ENCODE measurements around the gene LMTK2.

LMTK2 gene

DNA sequence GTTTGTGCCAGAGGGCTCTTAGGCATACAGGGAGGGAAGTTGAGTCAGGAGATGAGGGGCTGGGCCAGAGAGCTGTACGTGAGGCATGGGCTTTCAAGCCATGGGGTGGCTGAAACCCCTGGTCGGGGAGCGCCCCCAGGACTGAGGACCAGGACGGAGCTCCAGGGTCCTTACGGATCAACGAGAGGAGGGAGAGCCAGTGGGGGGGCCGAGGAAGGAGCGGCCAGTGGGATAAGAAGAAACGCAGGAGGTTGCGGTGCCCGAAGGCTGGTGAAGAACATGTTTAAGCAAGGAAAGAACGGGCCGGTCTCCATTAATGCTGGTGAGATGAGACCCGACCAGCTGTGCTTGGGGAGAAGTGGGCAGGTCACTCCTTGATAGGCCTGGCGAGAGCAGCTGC, 61.0 kb downstream of the LMTK2 start:
- peaks cover 9% of the 10 kb centered on the region for H3K4me1 ChIP-seq (ENCODE audit: insufficient read depth, low read length)
- H3K9me3 ChIP-seq (ENCODE audit: low read length): no peaks in the 10 kb centered on the region
- no peak overlapping the region for H3K4me3 ChIP-seq (ENCODE audit: low read depth in 1 of 2, low read length in 2 of 2)
- no peak overlapping the region for H3K9ac ChIP-seq (ENCODE audit: low read length)
- H3K27ac ChIP-seq (ENCODE audit: low read depth, low read length): no peak overlapping the region
- H3K36me3 ChIP-seq (ENCODE audit: insufficient read depth, low read length): peaks cover 9% of the 10 kb centered on the region
- no peaks in the 10 kb centered on the region for H3K27me3 ChIP-seq (ENCODE audit: control insufficient read depth in 1 of 2, insufficient read depth in 2 of 2, low read length in 2 of 2)

DNA sequence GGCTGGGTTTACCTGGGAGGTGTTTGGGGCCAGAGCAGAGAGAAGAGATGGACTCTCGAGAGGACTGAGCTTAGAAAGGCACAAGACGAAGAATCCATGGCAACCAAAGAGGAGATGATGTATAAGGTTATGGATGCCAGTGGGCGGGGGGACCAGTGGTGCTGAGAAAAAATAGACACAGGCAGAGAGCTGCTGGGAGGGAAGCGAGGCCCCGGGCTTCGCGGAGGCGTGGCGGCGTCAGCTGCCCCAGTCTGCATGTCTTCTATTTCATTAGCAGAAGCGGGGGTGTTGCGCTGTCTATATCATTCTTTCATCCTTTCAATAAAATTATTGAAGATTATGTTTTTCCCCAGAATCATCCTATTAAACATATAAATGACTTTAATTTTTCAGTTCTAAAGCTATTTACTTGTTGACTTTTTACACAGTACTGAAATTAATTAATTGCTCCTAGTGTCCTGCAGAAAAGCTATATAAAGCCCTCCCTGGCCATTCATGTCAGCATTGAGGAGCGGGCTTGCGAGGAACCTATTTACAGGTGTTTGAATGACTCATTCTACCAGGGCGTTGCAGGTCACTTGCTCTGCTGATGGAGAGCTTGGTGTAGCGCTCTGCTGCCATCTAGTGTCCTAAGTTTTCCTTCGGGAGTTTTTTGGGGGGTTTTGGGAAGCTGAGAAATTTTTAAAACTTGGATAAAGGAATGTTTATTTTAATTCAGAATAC, 61.7 kb downstream of the LMTK2 start:
- no peak overlapping the region for H3K27ac ChIP-seq (ENCODE audit: low read depth, low read length)
- no peak overlapping the region for H3K9ac ChIP-seq (ENCODE audit: low read length)
- H3K4me3 ChIP-seq (ENCODE audit: low read depth in 1 of 2, low read length in 2 of 2): no peak overlapping the region
- H3K36me3 ChIP-seq (ENCODE audit: insufficient read depth, low read length): peaks cover 9% of the 10 kb centered on the region
- H3K4me1 ChIP-seq (ENCODE audit: insufficient read depth, low read length): peaks cover 9% of the 10 kb centered on the region
- no peaks in the 10 kb centered on the region for H3K9me3 ChIP-seq (ENCODE audit: low read length)
- H3K27me3 ChIP-seq (ENCODE audit: control insufficient read depth in 1 of 2, insufficient read depth in 2 of 2, low read length in 2 of 2): no peaks in the 10 kb centered on the region

DNA sequence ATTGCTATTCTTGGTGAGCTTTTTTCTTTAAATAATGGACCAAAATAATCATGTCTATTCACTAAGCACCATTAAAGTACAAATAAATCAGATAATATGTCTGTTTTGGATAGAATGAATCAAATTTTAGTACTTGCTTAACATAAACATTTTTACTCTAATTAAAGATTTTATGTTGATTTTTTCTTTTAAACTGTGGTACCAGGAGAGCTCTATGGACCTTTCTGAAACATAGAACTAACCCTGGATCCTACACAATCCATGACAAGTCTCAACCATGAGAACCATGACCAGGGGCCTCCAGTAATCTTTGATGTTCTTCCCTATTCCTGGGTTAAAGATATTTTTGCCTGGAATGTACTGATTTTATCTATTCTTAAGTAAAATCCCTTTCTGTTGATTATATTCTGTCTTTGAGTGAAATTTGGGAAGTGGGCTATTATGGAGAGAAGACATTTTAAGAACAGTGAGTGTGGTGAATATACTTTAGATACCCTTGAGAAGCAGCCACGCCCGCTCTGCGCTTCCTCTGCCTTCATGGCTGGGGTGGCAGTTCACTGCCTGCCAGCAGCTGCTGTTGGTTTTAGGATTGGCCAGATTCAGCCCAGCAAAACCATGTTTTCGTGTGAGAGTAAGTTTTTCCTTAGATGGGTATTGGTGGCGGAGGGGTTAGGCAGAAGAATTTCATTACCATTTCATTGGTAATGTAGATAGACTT, 62.4 kb downstream of the LMTK2 start:
- peaks cover 2% of the 10 kb centered on the region for H3K4me1 ChIP-seq (ENCODE audit: insufficient read depth, low read length)
- H3K4me3 ChIP-seq (ENCODE audit: low read depth in 1 of 2, low read length in 2 of 2): no peak overlapping the region
- no peak overlapping the region for H3K27ac ChIP-seq (ENCODE audit: low read depth, low read length)
- peaks cover 9% of the 10 kb centered on the region for H3K36me3 ChIP-seq (ENCODE audit: insufficient read depth, low read length)
- no peak overlapping the region for H3K9ac ChIP-seq (ENCODE audit: low read length)
- H3K27me3 ChIP-seq (ENCODE audit: control insufficient read depth in 1 of 2, insufficient read depth in 2 of 2, low read length in 2 of 2): no peaks in the 10 kb centered on the region
- no peaks in the 10 kb centered on the region for H3K9me3 ChIP-seq (ENCODE audit: low read length)

DNA sequence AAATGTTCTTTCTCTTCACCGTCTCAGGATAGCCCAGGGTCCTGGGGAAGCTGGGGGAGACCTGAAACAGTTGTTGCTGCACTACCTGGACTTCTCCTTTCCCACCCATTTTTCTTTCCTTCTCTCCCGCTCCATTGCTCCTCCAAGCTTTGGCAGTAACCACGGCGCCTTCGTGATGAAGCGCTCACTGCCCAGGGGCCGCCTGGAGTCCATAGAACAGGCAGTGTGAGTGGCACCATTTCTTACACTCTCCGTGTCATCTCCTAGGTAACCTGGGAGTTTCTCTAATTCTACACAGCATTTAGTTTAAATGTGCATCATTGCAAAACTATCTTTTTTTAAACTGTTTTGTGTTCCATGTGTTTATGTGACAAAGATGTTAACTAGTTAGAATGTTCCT, 64.3 kb downstream of the LMTK2 start:
- H3K9me3 ChIP-seq (ENCODE audit: low read length): no peaks in the 10 kb centered on the region
- no peak overlapping the region for H3K4me3 ChIP-seq (ENCODE audit: low read depth in 1 of 2, low read length in 2 of 2)
- no peaks in the 10 kb centered on the region for H3K27me3 ChIP-seq (ENCODE audit: control insufficient read depth in 1 of 2, insufficient read depth in 2 of 2, low read length in 2 of 2)
- no peak overlapping the region for H3K27ac ChIP-seq (ENCODE audit: low read depth, low read length)
- H3K4me1 ChIP-seq (ENCODE audit: insufficient read depth, low read length): no peaks in the 10 kb centered on the region
- peaks cover 20% of the 10 kb centered on the region for H3K36me3 ChIP-seq (ENCODE audit: insufficient read depth, low read length)
- no peak overlapping the region for H3K9ac ChIP-seq (ENCODE audit: low read length)

DNA sequence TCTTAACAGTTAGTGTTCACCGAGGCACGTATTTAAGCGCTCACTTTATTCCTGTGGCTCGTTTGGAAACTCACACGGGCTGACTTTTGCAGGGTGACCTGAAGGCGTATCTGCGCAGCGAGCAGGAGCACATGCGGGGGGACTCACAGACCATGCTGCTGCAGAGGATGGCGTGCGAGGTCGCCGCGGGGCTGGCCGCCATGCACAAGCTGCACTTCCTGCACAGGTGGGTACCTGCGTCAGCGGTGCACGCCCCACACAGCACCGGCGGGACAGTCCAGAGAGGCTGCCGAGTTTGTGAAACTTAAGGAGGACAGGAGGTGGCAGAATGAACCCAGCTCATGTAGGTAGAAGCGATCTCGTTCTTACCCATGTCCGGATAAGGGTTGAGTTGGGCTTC, 64.8 kb downstream of the LMTK2 start:
- Histone ChIP-seq H3K9ac (ENCODE audit: low read length) (no peak overlapping the region), H3K4me1 (ENCODE audit: insufficient read depth, low read length) (no peaks in the 10 kb centered on the region), H3K9me3 (ENCODE audit: low read length) (no peaks in the 10 kb centered on the region), H3K36me3 (ENCODE audit: insufficient read depth, low read length) (peaks cover 21% of the 10 kb centered on the region), H3K27me3 (ENCODE audit: control insufficient read depth in 1 of 2, insufficient read depth in 2 of 2, low read length in 2 of 2) (no peaks in the 10 kb centered on the region), H3K4me3 (ENCODE audit: low read depth in 1 of 2, low read length in 2 of 2) (no peak overlapping the region), H3K27ac (ENCODE audit: low read depth, low read length) (no peak overlapping the region)

DNA sequence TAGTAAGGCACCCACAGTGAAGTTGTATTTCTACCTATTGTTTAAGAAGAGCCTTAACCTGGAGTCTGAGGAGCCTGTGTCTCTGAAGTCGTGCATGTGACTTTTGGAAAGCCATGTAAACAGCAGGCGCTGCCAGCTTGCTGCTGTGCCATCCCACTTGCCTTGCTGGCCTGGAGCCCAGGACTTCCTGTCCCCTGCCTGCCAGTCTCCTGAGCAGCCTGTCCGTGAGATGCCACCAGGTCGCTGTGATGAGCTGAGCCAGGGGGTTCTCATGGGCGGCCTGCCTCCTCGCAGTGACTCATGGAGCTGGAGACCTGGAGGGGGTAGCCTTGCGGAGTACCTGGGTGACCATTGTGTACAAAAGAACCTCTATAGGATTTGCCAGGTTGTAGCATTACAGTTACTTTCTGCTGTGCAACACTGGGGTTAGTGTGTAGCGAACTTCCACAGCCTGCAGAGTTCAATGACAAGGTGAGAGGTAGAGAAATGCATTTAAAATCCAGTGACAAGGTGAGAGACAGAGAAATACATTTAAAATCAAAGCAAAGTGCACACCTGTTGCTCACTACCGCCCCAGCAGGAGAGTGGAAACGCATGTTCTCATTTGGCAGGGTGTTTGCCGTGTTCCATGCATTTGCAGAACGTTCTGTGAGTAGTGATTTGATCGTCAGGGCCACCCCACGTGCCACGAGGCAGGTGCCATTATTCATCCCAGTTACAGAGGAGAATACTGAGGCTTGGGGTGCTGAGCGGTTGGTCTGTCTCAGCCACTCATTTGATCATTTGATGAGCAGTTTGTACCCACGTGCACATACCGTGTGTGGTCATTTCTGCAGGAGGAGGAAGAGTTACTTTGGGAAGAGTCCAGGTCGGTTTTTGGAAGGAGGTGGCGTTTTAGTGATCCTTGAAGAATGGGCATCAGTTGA, 67.9 kb downstream of the LMTK2 start:
- Histone ChIP-seq H3K27me3 (ENCODE audit: control insufficient read depth in 1 of 2, insufficient read depth in 2 of 2, low read length in 2 of 2) (no peaks in the 10 kb centered on the region), H3K4me1 (ENCODE audit: insufficient read depth, low read length) (no peaks in the 10 kb centered on the region), H3K27ac (ENCODE audit: low read depth, low read length) (no peak overlapping the region), H3K4me3 (ENCODE audit: low read depth in 1 of 2, low read length in 2 of 2) (no peak overlapping the region), H3K9ac (ENCODE audit: low read length) (no peak overlapping the region), H3K36me3 (ENCODE audit: insufficient read depth, low read length) (peaks cover 27% of the 10 kb centered on the region), H3K9me3 (ENCODE audit: low read length) (no peaks in the 10 kb centered on the region)

DNA sequence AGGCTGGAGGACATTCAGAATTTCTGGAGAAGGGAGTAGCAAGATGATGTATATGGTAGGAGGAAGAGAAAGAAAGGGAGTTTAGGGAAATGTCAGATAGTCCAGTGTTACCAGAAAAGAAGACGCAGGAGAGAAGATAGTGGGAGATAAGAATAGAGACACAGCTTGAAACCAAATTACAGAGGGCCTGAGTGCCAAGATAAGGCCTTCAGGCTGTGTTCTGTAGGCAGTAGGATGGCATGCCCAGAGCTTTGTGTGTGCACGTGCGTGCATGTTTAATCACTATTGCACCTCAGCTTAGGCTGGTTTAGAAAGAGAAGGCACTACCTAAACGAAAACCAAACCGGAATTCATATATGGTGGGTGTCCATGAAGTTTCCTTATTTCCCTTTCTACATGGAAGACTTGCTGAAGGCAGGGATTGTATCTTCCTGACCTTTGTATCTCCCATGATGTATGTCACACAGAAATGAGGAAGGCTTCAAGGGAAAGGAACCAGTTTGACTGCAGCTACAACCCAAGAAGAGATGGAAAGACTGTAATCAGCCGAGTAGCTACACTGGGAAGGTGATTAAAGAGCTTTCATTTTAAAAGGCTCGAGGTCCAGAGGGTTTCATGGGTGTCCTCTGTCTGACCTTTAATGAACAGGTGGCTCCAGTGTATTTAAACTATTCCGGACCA, 68.7 kb downstream of the LMTK2 start:
- Histone ChIP-seq H3K9me3 (ENCODE audit: low read length) (no peaks in the 10 kb centered on the region), H3K27me3 (ENCODE audit: control insufficient read depth in 1 of 2, insufficient read depth in 2 of 2, low read length in 2 of 2) (no peaks in the 10 kb centered on the region), H3K4me1 (ENCODE audit: insufficient read depth, low read length) (no peaks in the 10 kb centered on the region), H3K4me3 (ENCODE audit: low read depth in 1 of 2, low read length in 2 of 2) (no peak overlapping the region), H3K36me3 (ENCODE audit: insufficient read depth, low read length) (peaks cover 27% of the 10 kb centered on the region), H3K27ac (ENCODE audit: low read depth, low read length) (no peak overlapping the region), H3K9ac (ENCODE audit: low read length) (no peak overlapping the region)

DNA sequence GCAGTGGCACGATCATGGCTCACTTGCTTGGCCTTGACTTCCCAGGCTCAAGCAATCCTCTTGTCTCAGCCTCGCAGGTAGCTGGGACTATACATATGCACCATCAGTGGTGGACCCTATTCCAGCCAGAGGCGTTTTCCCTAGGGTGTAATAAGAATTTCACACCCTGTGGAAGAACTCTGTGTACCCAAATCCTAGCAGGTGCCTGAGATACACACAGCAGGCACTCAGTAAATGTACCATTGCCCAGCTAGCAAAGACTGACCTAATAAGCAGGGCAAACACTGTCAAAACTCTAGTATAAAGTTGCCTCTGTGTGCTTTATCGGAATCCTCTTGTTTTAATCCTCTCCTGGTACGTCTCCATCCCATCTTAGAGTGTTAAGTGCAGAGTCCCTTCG, 70.9 kb downstream of the LMTK2 start:
- no peaks in the 10 kb centered on the region for H3K27me3 ChIP-seq (ENCODE audit: control insufficient read depth in 1 of 2, insufficient read depth in 2 of 2, low read length in 2 of 2)
- H3K9ac ChIP-seq (ENCODE audit: low read length): no peak overlapping the region
- no peaks in the 10 kb centered on the region for H3K9me3 ChIP-seq (ENCODE audit: low read length)
- no peak overlapping the region for H3K27ac ChIP-seq (ENCODE audit: low read depth, low read length)
- peaks cover 18% of the 10 kb centered on the region for H3K36me3 ChIP-seq (ENCODE audit: insufficient read depth, low read length)
- no peaks in the 10 kb centered on the region for H3K4me1 ChIP-seq (ENCODE audit: insufficient read depth, low read length)
- no peak overlapping the region for H3K4me3 ChIP-seq (ENCODE audit: low read depth in 1 of 2, low read length in 2 of 2)

DNA sequence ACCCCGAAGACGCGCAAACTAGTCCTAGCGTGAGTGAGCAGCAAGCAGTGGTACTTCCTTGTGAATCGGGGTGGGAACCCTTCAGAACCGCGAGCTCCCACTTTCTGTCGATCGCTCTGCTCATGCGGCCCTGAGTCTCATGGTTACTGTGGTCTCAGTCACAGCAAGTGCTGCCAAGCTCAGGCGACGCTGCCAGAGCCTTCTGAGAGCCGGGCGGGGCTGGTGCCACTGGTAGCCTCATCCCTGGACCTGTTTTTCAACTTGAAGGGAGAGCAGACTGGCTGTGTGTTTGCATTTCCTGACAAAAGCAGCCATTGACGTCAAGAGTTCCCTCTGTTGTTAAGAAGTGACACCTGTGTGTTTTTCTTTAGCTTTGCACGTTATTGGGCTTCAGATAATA, 71.7 kb downstream of the LMTK2 start:
- H3K4me1 ChIP-seq (ENCODE audit: insufficient read depth, low read length): no peaks in the 10 kb centered on the region
- no peak overlapping the region for H3K9ac ChIP-seq (ENCODE audit: low read length)
- no peaks in the 10 kb centered on the region for H3K27me3 ChIP-seq (ENCODE audit: control insufficient read depth in 1 of 2, insufficient read depth in 2 of 2, low read length in 2 of 2)
- H3K9me3 ChIP-seq (ENCODE audit: low read length): no peaks in the 10 kb centered on the region
- H3K4me3 ChIP-seq (ENCODE audit: low read depth in 1 of 2, low read length in 2 of 2): no peak overlapping the region
- H3K36me3 ChIP-seq (ENCODE audit: insufficient read depth, low read length): peaks cover 18% of the 10 kb centered on the region
- no peak overlapping the region for H3K27ac ChIP-seq (ENCODE audit: low read depth, low read length)

DNA sequence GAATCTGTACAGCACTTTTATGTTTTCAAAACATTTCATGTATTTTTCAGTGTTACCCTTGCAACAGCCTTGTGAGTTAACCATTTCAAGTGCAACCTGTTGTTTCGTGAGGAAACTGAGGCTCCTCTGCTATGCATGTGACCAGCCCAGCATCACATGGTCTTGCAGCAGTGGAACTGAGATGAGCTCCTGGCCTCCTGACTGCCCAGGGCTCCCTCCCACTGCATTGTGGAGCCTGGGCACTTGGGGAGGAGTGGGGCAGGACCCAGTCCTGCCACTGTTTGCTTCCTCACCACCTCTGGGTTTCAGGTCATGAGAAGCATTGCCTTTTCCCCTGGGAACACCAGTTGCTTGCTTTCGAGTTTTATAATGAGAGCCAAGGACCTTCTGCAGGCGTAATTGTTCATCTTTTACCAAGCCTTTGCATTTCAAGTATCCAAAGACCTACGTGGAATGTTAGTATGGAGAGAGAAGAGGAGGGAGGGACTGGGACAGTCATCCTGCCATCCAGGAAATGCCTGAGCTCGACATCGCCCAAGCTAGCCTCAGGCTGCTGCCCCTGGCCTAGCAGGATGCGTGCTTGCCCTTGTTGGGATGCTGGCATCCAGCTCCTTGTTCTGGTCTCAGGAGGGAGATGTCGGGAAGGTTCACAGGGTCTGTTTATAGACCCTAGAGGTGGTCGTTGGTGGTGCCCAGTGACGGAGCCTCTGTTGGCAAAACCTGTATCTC, 72.3 kb downstream of the LMTK2 start:
- Histone ChIP-seq H3K9ac (ENCODE audit: low read length) (no peak overlapping the region), H3K27me3 (ENCODE audit: control insufficient read depth in 1 of 2, insufficient read depth in 2 of 2, low read length in 2 of 2) (no peaks in the 10 kb centered on the region), H3K27ac (ENCODE audit: low read depth, low read length) (no peak overlapping the region), H3K9me3 (ENCODE audit: low read length) (no peaks in the 10 kb centered on the region), H3K4me3 (ENCODE audit: low read depth in 1 of 2, low read length in 2 of 2) (no peak overlapping the region), H3K4me1 (ENCODE audit: insufficient read depth, low read length) (no peaks in the 10 kb centered on the region), H3K36me3 (ENCODE audit: insufficient read depth, low read length) (peaks cover 18% of the 10 kb centered on the region)
